Vagina (tissue), 2 donors: ENCODE measurements around the gene NAE1.

Source experiments
- CTCF ChIP-seq, 3 experiments: fragments of 450-650 bp in 2 of 3; fragments of 200-600 bp in 1 of 3; sonication (generic) in 1 of 3; IDR thresholded peaks; one replicate each; pipeline ENCODE4 v1.5.1; 2017 to 2019; ENCODE audit warnings: antibody characterized with exemption in 3 of 3, mild to moderate bottlenecking in 2 of 3, moderate library complexity in 2 of 3
- POLR2A ChIP-seq, 2 donors: fragments of 450-650 bp; IDR thresholded peaks; one replicate each; pipeline ENCODE4 v1.6.1; 2017; ENCODE audit warnings: antibody characterized with exemption in 2 of 2, mild to moderate bottlenecking in 2 of 2, moderate library complexity in 2 of 2
- POLR2AphosphoS5 ChIP-seq, 2 donors: sonication (generic); formaldehyde crosslinking; IDR thresholded peaks; one replicate each; pipeline ENCODE4 v1.9.0; 2017; ENCODE audit warnings: antibody characterized with exemption in 2 of 2, mild to moderate bottlenecking in 2 of 2, low read depth in 1 of 2; ENCODE audit not compliant: insufficient read depth in 1 of 2

- TF ChIP-seq POLR2A (IDR thresholded peaks at IDR 0.05) (no peak), CTCF (IDR thresholded peaks at IDR 0.05) (no peak), POLR2AphosphoS5 (IDR thresholded peaks at IDR 0.05; ENCODE audit: insufficient read depth in 1 of 2, low read depth in 1 of 2) (no peak)
Observed at GRCh38 chr16:66776457-66776856, 54.3 kb downstream of the NAE1 start.
